Hepatocyte (in vitro differentiated cells): ENCODE data around the gene PDZRN4. TPM values are rescaled to one million over a fixed set of nuclear protein-coding genes. Genes with fewer than 3 reads are reported as not detected.

ENCODE experiments used
- DNase-seq: peaks from one replicate; pipeline ENCODE4 v3.0.0-alpha.2; 2016; ENCODE audit warnings: low spot score
- H2AFZ ChIP-seq: fragments of 200-600 bp; sonication (generic); 2 replicates; pipeline ENCODE4 v1.6.0; 2016; ENCODE audit warnings: antibody characterized with exemption, mild to moderate bottlenecking
- H3K27ac ChIP-seq: fragments of 200-600 bp; sonication (generic); 2 replicates; pipeline ENCODE4 v1.5.1; 2016; ENCODE audit warnings: mild to moderate bottlenecking
- H3K27me3 ChIP-seq: fragments of 200-600 bp; sonication (generic); 2 replicates; pipeline ENCODE4 v1.6.1; 2016
- H3K36me3 ChIP-seq: fragments of 200-600 bp; sonication (generic); replicated peaks from 2 replicates; pipeline ENCODE4 v1.5.1; 2016; ENCODE audit warnings: low read depth; ENCODE audit not compliant: insufficient read depth
- H3K4me1 ChIP-seq: fragments of 200-600 bp; sonication (generic); 2 replicates; pipeline ENCODE4 v1.5.1; 2016; ENCODE audit warnings: mild to moderate bottlenecking, moderate library complexity; ENCODE audit not compliant: insufficient read depth
- H3K4me2 ChIP-seq: fragments of 200-600 bp; sonication (generic); 2 replicates; pipeline ENCODE4 v1.6.0; 2016
- H3K4me3 ChIP-seq: fragments of 200-600 bp; sonication (generic); 2 replicates; pipeline ENCODE4 v1.5.1; 2016; ENCODE audit warnings: mild to moderate bottlenecking
- H3K79me2 ChIP-seq: fragments of 200-600 bp; sonication (generic); 2 replicates; pipeline ENCODE4 v1.6.0; 2017; ENCODE audit warnings: mild to moderate bottlenecking
- H3K9me2 ChIP-seq: fragments of 200-600 bp; sonication (generic); replicated peaks from 2 replicates; pipeline ENCODE4 v1.6.0; 2017; ENCODE audit warnings: mild to moderate bottlenecking; ENCODE audit not compliant: insufficient read depth
- H3K9me3 ChIP-seq: fragments of 200-600 bp; sonication (generic); 2 replicates; pipeline ENCODE4 v1.5.1; 2016; ENCODE audit warnings: low read depth, mild to moderate bottlenecking
- H4K20me1 ChIP-seq: fragments of 200-600 bp; sonication (generic); 2 replicates; pipeline ENCODE4 v1.6.0; 2016; ENCODE audit warnings: mild to moderate bottlenecking; ENCODE audit not compliant: insufficient read depth, poor library complexity, severe bottlenecking
- CTCF ChIP-seq: fragments of 200-600 bp; sonication (generic); IDR thresholded peaks from 2 replicates; pipeline ENCODE4 v1.5.1; 2016; ENCODE audit warnings: antibody characterized with exemption, mild to moderate bottlenecking; ENCODE audit not compliant: poor library complexity
- EZH2 ChIP-seq: fragments of 200-600 bp; sonication (generic); IDR thresholded peaks from 2 replicates; pipeline ENCODE4 v1.6.1; 2016; ENCODE audit warnings: antibody characterized with exemption, mild to moderate bottlenecking, borderline replicate concordance
- EZH2phosphoT487 ChIP-seq: fragments of 200-600 bp; sonication (generic); IDR thresholded peaks from one replicate; pipeline ENCODE4 v1.6.1; 2018; ENCODE audit warnings: antibody characterized with exemption, mild to moderate bottlenecking, low read depth, moderate library complexity; ENCODE audit not compliant: unreplicated experiment, severe bottlenecking
- WGBS: methylation state at CpG from one replicate; pipeline ENCODE4 v1.1.6; 2016; ENCODE audit warnings: low lambda C conversion rate; ENCODE audit errors: missing lambda C conversion rate; 5-methylcytosine and 5-hydroxymethylcytosine counted together
- polyA plus RNA-seq: library from polyadenylated mRNA; unstranded; fragments of >200 nt; fragmentation: Nextera tagmentation; extraction: Ambion mirVana; gene quantifications from 2 replicates; pipeline ENCODE4 v1.2.1, GENCODE V29; 2016
- total RNA-seq: library from RNA; depleted of rRNA; stranded (reverse); fragments of >200 nt; gene quantifications from 2 replicates; pipeline ENCODE4 v1.2.3, GENCODE V29; 2014

The PDZRN4 gene
- total and polyA plus RNA-seq, 2 experiments from 2014 or later: 2.2 to 2.3 TPM

DNA sequence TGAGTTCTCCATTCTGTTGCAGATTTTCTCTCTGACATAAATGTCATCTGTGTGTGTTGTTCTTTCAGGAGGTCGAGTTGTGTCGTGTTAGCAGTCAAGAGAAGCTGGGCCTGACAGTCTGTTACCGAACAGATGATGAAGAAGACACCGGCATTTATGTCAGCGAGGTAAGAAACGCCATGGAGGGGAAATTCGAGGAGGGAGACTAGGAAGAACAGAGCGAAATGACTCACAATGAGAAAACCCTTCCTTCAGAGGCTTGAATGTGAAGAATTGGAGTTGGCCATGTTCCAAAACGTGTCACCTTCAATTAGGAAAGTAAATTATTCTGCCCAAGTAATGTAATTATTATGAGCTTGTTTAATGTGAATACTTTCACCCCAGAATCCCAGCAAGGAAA, 364.5 kb downstream of the PDZRN4 start:
- Histone ChIP-seq H2AFZ (no peak overlapping the region), H3K4me1 (no peaks in the 10 kb centered on the region), H4K20me1 (no peaks in the 10 kb centered on the region), H3K9me3 (no peaks in the 10 kb centered on the region), H3K36me3 (no peaks in the 10 kb centered on the region), H3K27ac (no peak overlapping the region), H3K9me2 (no peaks in the 10 kb centered on the region), H3K27me3 (no peaks in the 10 kb centered on the region), H3K4me2 (no peak overlapping the region), H3K4me3 (no peak overlapping the region), H3K79me2 (no peaks in the 10 kb centered on the region)
- DNase-seq: no peak
- TF ChIP-seq EZH2 (no peak), EZH2phosphoT487 (no peak), CTCF (no peak)
- WGBS: 78% methylated on average over 9 of the region's 9 CpGs

DNA sequence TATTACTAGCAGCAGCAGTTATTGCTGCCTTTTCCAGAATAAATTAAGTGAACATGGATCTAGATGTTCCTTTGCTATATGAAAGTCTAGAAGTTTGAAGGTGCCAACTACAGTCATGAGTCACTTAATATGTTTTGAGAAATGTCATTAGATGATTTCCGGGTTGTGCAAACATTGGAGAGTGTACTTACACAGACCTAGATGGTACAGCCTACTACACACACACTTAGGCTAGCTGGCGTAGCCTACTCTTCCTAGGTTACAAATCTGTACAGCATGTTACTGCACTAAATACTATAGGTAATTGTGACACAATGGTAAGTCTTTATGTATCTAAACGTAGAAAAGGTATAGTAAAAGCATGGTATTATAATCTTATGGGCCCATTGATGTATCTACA, 368.1 kb downstream of the PDZRN4 start:
- Histone ChIP-seq H3K4me1 (no peaks in the 10 kb centered on the region), H3K27me3 (no peaks in the 10 kb centered on the region), H3K27ac (no peak overlapping the region), H3K79me2 (no peaks in the 10 kb centered on the region), H2AFZ (no peak overlapping the region), H3K4me2 (no peak overlapping the region), H4K20me1 (no peaks in the 10 kb centered on the region), H3K9me2 (no peaks in the 10 kb centered on the region), H3K9me3 (no peaks in the 10 kb centered on the region), H3K36me3 (no peaks in the 10 kb centered on the region), H3K4me3 (no peak overlapping the region)
- TF ChIP-seq CTCF (no peak), EZH2phosphoT487 (no peak), EZH2 (no peak)
- DNase-seq: no peak
- 90% methylated on average over 3 of the region's 3 CpGs for WGBS

DNA sequence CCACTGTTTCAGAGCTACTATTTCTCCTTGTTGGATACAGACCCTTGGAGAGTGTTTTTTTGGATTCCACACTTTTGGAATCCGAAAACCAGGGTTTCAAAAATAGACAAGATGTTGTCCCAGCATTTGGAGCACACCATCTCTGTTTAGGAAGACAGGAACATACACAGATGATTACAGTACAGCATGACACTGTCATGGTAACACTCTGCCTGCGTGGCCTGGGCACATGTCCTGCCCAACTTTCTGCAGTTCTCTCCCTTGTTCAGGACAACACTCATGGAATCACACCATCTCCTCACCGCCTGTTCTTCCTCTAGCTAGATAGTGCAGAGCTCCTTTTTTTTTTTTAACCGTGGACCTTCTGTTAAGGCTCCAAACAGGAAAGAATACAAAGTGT, 369.2 kb downstream of the PDZRN4 start:
- Histone ChIP-seq H3K79me2 (no peaks in the 10 kb centered on the region), H3K9me2 (no peaks in the 10 kb centered on the region), H4K20me1 (no peaks in the 10 kb centered on the region), H3K27me3 (no peaks in the 10 kb centered on the region), H3K9me3 (no peaks in the 10 kb centered on the region), H3K4me2 (no peak overlapping the region), H3K4me1 (no peaks in the 10 kb centered on the region), H3K27ac (no peak overlapping the region), H3K36me3 (no peaks in the 10 kb centered on the region), H3K4me3 (no peak overlapping the region), H2AFZ (no peak overlapping the region)
- DNase-seq: no peak
- TF ChIP-seq EZH2 (no peak), EZH2phosphoT487 (no peak), CTCF (no peak)
- 92% methylated on average over 4 of the region's 4 CpGs for WGBS

DNA sequence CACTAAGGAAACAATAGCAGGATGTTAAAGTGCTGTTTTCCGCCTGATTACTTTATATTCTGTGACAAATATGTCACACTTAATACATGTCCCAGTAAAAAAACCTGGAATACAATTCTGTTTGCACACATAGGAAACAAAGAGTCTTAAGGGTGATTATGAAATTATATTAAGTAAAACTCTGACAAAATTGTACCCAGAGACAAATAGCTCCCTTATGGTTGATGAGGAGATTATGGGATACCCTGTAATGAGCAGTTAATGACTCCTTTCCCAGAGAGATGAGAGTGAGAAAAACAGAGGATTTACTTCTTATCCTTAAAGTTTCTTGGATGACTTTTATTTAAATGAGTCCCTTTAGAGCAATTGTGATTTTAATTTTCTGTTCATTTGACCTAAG, 370.6 kb downstream of the PDZRN4 start:
- 88% methylated on average over 1 of the region's 1 CpG for WGBS
- TF ChIP-seq EZH2 (no peak), CTCF (no peak), EZH2phosphoT487 (no peak)
- H2AFZ ChIP-seq: no peak overlapping the region
- no peak overlapping the region for H3K4me3 ChIP-seq
- H3K79me2 ChIP-seq: no peaks in the 10 kb centered on the region
- no peaks in the 10 kb centered on the region for H3K9me3 ChIP-seq
- H3K36me3 ChIP-seq: no peaks in the 10 kb centered on the region
- DNase-seq: no peak
- no peaks in the 10 kb centered on the region for H3K9me2 ChIP-seq
- H3K27me3 ChIP-seq: no peaks in the 10 kb centered on the region
- no peaks in the 10 kb centered on the region for H3K4me1 ChIP-seq
- H4K20me1 ChIP-seq: no peaks in the 10 kb centered on the region
- H3K27ac ChIP-seq: no peak overlapping the region
- H3K4me2 ChIP-seq: no peak overlapping the region
